ENCODE results near the gene ST6GALNAC5.

ST6GALNAC5 gene

DNA sequence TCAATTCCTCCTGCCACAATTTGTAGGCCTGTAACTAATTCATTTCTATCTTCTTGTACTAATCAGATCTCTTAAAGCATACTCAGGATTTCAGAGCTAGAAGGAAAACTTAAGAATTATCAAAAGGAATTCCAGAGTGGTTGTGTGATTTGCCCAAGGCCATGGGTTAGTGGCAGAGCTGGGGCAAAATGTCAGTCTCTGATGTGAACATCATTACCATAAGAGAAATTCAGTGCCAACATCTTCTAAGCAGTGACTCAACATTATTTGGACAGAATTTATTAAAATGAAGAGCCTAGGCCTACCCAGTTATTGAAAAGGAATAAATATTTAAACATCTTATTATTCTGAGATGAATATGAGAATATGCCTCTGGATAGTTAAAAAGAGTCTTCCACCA, 14.5 kb downstream of the ST6GALNAC5 start:
- no peaks in the 10 kb centered on the region for H3K27me3 Mint-ChIP-seq
- ATAC-seq, result no peak
- no peaks in the 10 kb centered on the region for H3K4me1 Mint-ChIP-seq
- no peak overlapping the region for H3K27ac Mint-ChIP-seq
- H3K9me3 Mint-ChIP-seq, result no peaks in the 10 kb centered on the region
- no peaks in the 10 kb centered on the region for H3K36me3 Mint-ChIP-seq
- no peak overlapping the region for H3K4me3 Mint-ChIP-seq

DNA sequence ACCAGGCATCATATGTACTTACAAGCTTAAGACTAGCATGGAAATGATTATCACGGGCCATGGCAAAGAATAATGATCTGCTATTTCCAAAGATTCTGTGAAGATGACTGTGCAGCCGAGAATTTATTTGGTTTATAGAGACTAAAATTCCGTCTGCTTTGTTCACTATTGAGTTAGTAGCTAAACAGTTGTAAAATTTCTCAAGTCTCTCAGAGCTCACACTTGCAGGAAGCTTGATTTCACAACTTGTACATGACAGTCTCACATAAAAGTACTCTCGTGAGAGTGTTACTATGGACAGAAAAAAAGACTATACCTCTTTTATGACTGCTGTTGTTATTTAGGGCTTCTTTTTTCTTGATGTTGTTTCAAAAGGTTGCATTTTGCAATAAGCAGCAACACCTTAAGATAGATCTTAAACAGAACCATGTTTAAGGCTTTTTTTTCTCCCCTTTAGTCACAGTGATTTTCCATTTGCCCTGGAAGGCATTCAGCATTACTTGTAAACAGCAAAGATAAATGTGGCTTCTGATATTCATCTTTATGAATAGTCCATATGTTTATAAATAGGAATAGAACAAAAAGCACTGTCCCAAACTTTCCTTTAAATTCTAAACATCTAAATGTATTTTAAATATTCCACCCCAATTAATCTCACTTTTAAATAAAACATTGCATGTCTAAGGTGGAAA, 24.8 kb downstream of the ST6GALNAC5 start:
- ATAC-seq, result no peak
- Mint-ChIP-seq H3K36me3 (no peaks in the 10 kb centered on the region), H3K9me3 (peaks cover 3% of the 10 kb centered on the region), H3K27me3 (no peaks in the 10 kb centered on the region), H3K4me3 (no peak overlapping the region), H3K4me1 (no peaks in the 10 kb centered on the region), H3K27ac (no peak overlapping the region)

DNA sequence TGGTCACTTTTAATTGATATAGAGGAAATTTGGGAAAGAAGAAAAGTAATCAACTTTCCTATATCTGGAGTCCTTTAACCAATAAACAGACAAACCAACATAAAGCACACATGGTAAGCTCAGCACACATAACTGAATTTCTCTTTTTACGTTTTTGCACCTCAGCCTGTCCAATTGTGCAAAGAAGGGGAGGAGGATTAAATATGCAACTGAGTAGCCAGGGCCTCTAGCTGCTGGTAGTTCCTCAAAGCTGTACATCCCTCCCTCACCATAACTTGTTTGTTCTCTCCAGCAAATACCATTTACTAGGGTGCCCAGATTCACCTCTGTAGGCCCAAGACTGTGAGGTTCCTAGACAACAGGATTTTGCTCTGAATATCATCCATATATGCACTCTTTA, 25.4 kb downstream of the ST6GALNAC5 start:
- Mint-ChIP-seq H3K27ac (no peak overlapping the region), H3K4me1 (no peaks in the 10 kb centered on the region), H3K36me3 (no peaks in the 10 kb centered on the region), H3K4me3 (no peak overlapping the region), H3K27me3 (no peaks in the 10 kb centered on the region), H3K9me3 (peaks cover 3% of the 10 kb centered on the region)
- ATAC-seq, result no peak

DNA sequence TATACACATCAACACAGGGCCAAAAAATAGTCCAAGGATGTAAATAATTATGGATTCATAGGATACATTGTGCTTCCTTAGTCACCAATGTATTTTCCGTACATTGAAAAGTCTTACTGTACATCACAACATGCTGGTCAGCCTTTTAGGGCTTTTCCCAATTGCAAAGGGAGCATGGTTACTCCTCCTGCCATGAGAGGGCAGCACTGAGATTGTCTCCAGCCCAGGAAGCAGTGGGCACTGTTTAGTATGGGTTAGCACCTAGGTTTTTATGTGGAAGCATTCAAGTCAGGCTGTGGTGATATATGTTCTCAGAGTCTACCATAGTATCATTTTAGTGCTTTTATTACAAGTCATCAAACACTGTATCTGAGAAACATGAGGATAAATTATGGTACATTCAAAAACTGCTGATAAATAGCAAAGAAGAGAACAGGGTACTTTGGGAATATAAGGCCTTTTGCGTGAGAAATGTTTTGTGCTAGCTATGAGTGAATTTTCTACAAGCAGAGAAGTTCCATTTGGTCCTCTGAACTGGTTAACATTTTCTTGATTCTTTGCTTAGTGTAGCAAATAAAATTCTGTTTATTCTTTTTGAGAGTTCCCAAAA, 34.0 kb downstream of the ST6GALNAC5 start:
- Mint-ChIP-seq H3K27me3 (peaks cover 19% of the 10 kb centered on the region), H3K4me1 (no peaks in the 10 kb centered on the region), H3K9me3 (peaks cover 3% of the 10 kb centered on the region), H3K27ac (no peak overlapping the region), H3K4me3 (no peak overlapping the region), H3K36me3 (peaks cover 4% of the 10 kb centered on the region)
- no peak for ATAC-seq

DNA sequence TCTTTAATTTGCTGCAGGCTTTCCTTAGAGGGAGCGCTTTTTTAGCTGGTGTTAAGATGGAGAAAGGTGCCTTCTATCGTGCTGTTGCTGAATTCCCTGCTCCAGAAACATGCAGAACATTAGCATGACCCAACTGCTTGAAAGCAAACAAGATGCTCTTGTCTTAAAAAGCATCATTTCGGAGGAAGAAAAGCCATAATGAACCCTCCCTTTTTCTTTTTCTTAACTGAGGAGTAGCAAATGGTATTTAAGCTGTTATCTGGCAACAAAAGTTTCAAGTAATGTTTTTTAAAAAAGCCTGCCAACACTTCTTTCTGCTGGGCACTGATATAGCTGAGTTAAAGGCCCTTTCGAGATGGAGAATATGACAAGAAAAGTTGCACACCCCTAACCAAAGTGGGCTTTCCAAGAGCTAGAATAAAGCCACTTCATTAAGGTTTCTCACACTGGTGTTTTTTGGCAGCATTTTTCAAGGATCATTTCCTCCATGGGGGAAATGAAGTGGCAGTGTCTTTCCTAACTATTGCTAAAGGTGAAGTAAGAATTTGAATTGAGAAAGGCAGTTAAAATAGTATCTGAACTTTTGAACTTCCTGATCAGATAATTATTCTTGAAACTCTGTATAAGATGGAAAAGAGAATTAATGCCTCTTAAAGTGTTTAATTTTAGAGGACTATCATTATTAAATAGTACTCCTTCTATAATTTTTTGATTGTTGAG, 38.8 kb downstream of the ST6GALNAC5 start:
- Mint-ChIP-seq H3K4me1 (no peaks in the 10 kb centered on the region), H3K4me3 (no peak overlapping the region), H3K27ac (no peak overlapping the region), H3K9me3 (peaks cover 4% of the 10 kb centered on the region), H3K36me3 (no peaks in the 10 kb centered on the region), H3K27me3 (no peaks in the 10 kb centered on the region)
- ATAC-seq, result no peak

DNA sequence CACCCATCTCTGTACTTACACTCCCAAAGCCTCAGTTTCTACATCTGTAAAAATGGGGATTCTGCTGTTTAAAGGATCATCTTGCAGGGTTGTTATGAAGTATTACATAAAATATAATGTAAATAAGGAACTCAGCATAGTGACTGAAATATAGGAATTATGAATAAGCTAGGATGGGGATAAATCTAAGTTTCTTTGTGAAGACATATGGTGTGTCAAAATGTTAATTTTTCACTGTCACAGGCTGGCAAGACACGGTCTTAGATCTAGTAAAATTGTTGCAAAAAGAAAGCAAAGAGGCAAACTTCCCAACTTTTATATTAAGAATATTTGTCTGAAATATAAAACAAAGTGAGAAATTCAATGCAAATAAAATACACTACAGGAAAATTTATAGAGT, 42.0 kb downstream of the ST6GALNAC5 start:
- Mint-ChIP-seq H3K36me3 (no peaks in the 10 kb centered on the region), H3K4me1 (no peaks in the 10 kb centered on the region), H3K9me3 (peaks cover 4% of the 10 kb centered on the region), H3K27me3 (no peaks in the 10 kb centered on the region), H3K4me3 (no peak overlapping the region), H3K27ac (no peak overlapping the region)
- ATAC-seq, result no peak

DNA sequence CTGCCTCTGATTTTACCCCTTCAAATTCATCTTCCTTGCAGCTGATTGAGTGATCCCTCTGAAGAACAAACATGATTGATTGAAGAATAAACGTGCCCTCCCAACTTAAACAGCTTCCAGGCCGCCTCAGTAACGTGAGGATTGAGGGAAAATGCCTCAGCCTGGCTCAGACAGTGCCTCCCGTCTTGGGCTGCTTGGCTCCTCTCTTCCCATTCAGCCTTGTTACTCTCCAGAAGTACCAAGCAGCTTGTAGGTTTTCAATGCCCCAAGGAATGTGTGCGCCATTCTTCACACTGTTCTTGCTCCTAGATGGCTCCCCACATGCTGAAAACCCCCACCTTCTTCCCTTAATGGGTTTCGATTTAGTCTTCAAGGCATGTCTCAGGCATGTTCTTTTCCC, 51.8 kb downstream of the ST6GALNAC5 start:
- Mint-ChIP-seq H3K27ac (no peak overlapping the region), H3K9me3 (no peaks in the 10 kb centered on the region), H3K36me3 (no peaks in the 10 kb centered on the region), H3K4me1 (no peaks in the 10 kb centered on the region), H3K4me3 (no peak overlapping the region), H3K27me3 (no peaks in the 10 kb centered on the region)
- ATAC-seq, result no peak

DNA sequence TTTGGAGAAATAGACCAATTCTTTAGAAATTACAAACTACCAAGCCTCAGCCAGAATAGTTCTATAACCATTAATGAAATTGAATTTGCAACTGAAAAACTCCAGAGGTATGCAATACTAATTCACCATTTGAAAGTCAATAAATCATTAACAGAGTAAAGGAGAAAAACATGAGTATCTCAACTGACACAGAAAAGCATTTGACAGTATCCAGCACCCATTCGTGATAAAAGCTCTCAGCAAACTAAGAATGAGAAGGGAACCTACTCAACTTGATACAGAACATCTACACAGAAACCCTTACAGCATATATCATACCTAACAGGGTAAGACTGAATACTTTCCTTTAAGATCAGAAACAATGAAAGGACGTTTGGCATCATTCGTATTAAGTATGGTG, 54.3 kb downstream of the ST6GALNAC5 start:
- H3K27ac Mint-ChIP-seq, result no peak overlapping the region
- no peaks in the 10 kb centered on the region for H3K36me3 Mint-ChIP-seq
- no peaks in the 10 kb centered on the region for H3K9me3 Mint-ChIP-seq
- H3K4me3 Mint-ChIP-seq, result no peak overlapping the region
- ATAC-seq, result no peak
- no peaks in the 10 kb centered on the region for H3K4me1 Mint-ChIP-seq
- H3K27me3 Mint-ChIP-seq, result no peaks in the 10 kb centered on the region

DNA sequence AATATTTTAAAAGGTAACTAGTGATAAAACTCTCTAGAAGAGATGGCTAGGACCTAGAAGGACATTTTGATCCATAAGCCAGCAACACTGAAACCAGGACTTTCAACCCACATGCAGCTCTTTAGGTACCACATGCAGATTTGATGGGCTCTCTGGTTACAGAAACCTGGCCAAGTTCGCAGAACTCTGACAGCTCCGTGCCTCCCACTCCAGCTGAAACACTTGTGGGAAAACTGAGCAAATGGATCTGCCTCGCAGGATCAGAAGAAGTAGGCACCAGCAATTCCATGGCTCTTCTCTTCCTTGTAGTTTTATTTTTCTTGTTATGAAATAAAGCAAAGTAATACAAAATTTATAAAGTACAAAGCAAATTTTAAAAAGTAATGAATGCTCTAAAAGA, 58.5 kb downstream of the ST6GALNAC5 start:
- no peaks in the 10 kb centered on the region for H3K27me3 Mint-ChIP-seq
- H3K4me1 Mint-ChIP-seq, result no peaks in the 10 kb centered on the region
- no peak for ATAC-seq
- H3K4me3 Mint-ChIP-seq, result no peak overlapping the region
- H3K36me3 Mint-ChIP-seq, result no peaks in the 10 kb centered on the region
- H3K27ac Mint-ChIP-seq, result no peak overlapping the region
- no peaks in the 10 kb centered on the region for H3K9me3 Mint-ChIP-seq

DNA sequence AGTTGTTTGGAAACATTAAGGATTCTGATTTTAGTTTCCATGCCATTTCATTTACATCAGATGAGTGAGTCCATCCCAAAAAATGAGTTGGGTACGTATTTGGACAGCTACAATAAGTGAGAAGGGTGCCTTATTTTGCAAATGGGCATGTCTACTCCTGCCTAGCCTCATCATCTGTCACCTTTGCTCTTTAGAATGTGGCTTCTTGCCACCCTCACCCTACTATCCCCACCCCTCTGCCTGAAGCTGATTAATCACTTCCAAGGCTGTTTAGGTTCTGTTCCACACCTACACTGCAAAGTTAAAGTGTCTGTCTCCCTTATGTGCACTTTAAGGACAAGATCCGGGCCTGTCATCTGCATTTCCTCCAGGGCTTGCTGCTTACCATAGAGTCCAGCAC, 61.2 kb downstream of the ST6GALNAC5 start:
- H3K27me3 Mint-ChIP-seq, result no peaks in the 10 kb centered on the region
- H3K4me3 Mint-ChIP-seq, result no peak overlapping the region
- peaks cover 7% of the 10 kb centered on the region for H3K9me3 Mint-ChIP-seq
- H3K36me3 Mint-ChIP-seq, result no peaks in the 10 kb centered on the region
- ATAC-seq, result no peak
- no peak overlapping the region for H3K27ac Mint-ChIP-seq
- H3K4me1 Mint-ChIP-seq, result no peaks in the 10 kb centered on the region

DNA sequence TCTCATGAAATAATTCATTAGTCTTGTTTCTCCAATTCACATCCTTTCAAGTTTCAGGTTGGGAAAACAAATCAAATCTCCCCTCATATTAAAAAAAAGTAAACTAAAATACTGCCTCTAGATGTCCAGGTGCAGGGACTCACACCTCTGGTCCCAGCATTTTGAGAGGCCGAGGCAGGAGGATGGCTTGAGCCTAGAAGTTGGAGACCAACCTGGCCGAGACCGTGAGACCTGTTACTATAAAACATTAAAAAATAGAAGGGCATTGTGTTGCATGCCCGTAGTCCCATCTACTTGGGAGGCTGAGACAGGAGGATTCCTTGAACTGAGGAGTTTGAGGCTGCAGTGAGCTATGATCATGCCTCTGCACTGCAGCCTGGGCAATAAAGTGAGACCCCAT, 61.9 kb downstream of the ST6GALNAC5 start:
- H3K4me3 Mint-ChIP-seq, result no peak overlapping the region
- H3K4me1 Mint-ChIP-seq, result no peaks in the 10 kb centered on the region
- H3K9me3 Mint-ChIP-seq, result peaks cover 7% of the 10 kb centered on the region
- no peak for ATAC-seq
- no peak overlapping the region for H3K27ac Mint-ChIP-seq
- H3K27me3 Mint-ChIP-seq, result no peaks in the 10 kb centered on the region
- no peaks in the 10 kb centered on the region for H3K36me3 Mint-ChIP-seq

DNA sequence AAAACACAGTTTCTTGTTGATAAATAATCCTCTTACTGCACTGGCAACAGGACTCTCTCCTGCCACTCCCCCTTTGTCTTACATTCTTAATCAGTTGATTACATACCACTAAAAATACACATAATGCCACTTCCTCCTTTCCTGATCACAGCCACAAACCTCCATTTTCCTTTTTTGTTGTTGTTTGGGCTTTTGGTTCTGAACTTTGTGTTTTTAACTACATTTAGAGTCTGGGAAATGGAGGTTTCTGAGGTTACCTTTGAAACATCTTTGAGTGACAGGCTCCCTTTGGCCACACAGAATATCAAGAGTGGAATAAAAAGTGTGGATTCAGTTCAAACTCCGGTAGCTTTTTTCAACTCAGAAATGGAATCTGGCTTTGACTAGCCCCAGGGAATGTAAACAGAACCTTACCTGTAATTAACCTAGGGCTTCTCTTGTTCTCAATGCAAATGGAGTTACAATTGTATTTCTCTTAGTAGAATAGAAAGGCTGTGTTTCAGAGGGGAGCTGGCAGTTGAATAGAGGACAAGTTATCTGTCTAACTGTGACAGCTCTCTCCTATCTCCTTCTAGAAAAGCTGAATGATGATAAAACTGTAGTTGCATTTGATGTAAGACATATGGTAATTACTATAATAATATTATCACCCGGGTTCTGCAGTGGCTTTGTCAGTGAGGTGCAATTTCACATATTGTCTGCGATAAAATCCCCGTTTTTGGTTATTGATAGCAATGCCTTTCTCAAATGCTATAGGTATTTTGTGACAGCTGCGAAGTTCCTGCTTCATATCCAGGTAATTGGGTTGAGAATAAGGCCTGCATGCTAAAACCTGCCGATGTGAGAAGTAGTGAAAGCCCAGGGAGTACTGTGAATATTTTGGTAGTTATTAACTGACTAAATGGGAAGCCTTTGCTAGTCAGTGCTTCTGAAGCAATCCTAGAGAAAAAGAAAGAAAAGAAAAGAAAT, 66.9 kb downstream of the ST6GALNAC5 start:
- ATAC-seq, result no peak
- no peak overlapping the region for H3K4me3 Mint-ChIP-seq
- H3K4me1 Mint-ChIP-seq, result no peaks in the 10 kb centered on the region
- peaks cover 7% of the 10 kb centered on the region for H3K9me3 Mint-ChIP-seq
- H3K27me3 Mint-ChIP-seq, result no peaks in the 10 kb centered on the region
- no peak overlapping the region for H3K27ac Mint-ChIP-seq
- H3K36me3 Mint-ChIP-seq, result no peaks in the 10 kb centered on the region

DNA sequence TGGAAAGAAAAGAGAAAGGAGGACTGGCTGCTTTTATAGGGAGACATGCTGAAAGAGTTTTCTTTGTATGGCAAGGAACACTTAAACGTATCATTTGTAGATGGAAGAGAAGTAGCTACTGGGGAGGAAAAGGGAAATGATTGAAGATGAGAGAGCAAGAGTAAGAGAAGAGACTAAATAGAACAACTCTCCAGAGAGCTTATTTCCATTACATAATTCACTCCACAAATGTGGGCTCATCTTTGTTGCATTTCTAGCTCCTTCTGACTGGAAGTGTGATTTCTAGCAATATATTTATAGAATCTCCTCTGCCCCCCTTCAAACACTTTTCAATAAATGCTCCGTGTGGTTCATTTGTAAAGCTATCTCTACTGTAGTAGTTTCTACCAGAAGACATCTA, 71.0 kb downstream of the ST6GALNAC5 start:
- no peak for ATAC-seq
- no peaks in the 10 kb centered on the region for H3K9me3 Mint-ChIP-seq
- H3K4me1 Mint-ChIP-seq, result no peaks in the 10 kb centered on the region
- no peaks in the 10 kb centered on the region for H3K36me3 Mint-ChIP-seq
- no peak overlapping the region for H3K27ac Mint-ChIP-seq
- H3K4me3 Mint-ChIP-seq, result no peak overlapping the region
- no peaks in the 10 kb centered on the region for H3K27me3 Mint-ChIP-seq

DNA sequence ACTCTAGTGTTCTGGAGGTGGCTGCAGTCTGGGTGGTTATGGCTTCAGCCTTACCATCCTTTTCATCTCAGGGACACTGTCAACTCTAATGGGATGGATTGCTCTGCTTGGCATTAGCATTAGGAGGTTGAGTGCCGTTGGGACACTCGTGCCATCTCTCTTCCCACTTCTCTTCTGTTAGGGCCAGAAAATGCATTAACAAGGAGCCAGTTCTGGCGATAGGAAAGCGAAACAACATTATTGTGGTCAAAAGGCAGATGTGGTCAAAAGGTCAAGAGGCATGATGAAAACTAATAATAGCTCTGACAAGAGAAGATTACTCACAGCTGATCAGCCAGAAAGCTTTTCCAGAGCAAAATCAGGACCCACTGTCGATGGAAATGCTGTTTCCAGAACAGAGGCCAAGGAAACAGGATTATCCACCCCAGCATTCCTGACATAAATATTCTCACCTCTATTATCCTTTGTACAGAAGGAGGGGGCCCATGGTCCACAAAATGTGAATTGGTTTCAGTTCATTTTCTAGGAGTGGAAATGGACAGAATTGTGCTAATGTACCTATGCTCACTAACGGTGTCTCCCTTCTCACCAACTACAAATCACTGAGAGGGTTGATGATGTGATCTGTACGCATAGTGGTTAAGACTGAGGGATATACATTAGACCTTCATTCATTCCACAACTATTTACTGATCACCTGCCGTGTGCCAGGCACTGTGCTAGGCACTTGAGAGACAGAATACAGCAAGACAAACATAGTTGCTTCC, 72.0 kb downstream of the ST6GALNAC5 start:
- Mint-ChIP-seq H3K36me3 (no peaks in the 10 kb centered on the region), H3K27me3 (no peaks in the 10 kb centered on the region), H3K4me1 (no peaks in the 10 kb centered on the region), H3K27ac (no peak overlapping the region), H3K9me3 (no peaks in the 10 kb centered on the region), H3K4me3 (no peak overlapping the region)
- no peak for ATAC-seq
